ENCODE data around the gene RHBDF1.

The RHBDF1 gene

GRCh38 chr16:66309-67182 lies 5.9 kb downstream of the RHBDF1 start:
- ATAC-seq, result peak; percentile 6
- TF ChIP-seq ZFP30 (CRISPR knock-in tag; IDR thresholded peaks at IDR 0.05), result no peak
- TF ChIP-seq RARB (CRISPR knock-in tag; IDR thresholded peaks at IDR 0.05), result no peak
- no peak for TF ChIP-seq PATZ1 (CRISPR knock-in tag; IDR thresholded peaks at IDR 0.05; ENCODE audit: borderline replicate concordance)
- TF ChIP-seq CSRNP3 (CRISPR knock-in tag; IDR thresholded peaks at IDR 0.05), result no peak

GRCh38 chr16:65745-66144 lies 6.7 kb downstream of the RHBDF1 start:
- peak; percentile 92 for ATAC-seq

GRCh38 chr16:64914-65255 lies 7.5 kb downstream of the RHBDF1 start:
- TF ChIP-seq ZFP30 (CRISPR knock-in tag; IDR thresholded peaks at IDR 0.05), result no peak
- TF ChIP-seq SNAI2 (CRISPR knock-in tag; IDR thresholded peaks at IDR 0.05), result no peak
- no peak for TF ChIP-seq CSRNP3 (CRISPR knock-in tag; IDR thresholded peaks at IDR 0.05)
- TF ChIP-seq CREB5 (CRISPR knock-in tag; IDR thresholded peaks at IDR 0.05; ENCODE audit: low read depth), result no peak
- TF ChIP-seq BACH2 (CRISPR knock-in tag; IDR thresholded peaks at IDR 0.05; ENCODE audit: borderline replicate concordance), result no peak
- TF ChIP-seq ZNF70 (CRISPR knock-in tag; IDR thresholded peaks at IDR 0.05), result no peak
- TF ChIP-seq TCF4 (CRISPR knock-in tag; IDR thresholded peaks at IDR 0.05; ENCODE audit: borderline replicate concordance), result no peak
- no peak for TF ChIP-seq TSHZ2 (CRISPR knock-in tag; IDR thresholded peaks at IDR 0.05)
- no peak for TF ChIP-seq RARB (CRISPR knock-in tag; IDR thresholded peaks at IDR 0.05)
- no peak for TF ChIP-seq ARNTL (CRISPR knock-in tag; IDR thresholded peaks at IDR 0.05; ENCODE audit: borderline replicate concordance, low read depth)
- no peak for TF ChIP-seq ZNF565 (CRISPR knock-in tag; conservative IDR thresholded peaks at IDR 0.05; ENCODE audit: low read depth)
- TF ChIP-seq OSR1 (CRISPR knock-in tag; IDR thresholded peaks at IDR 0.05), result no peak
- no peak for TF ChIP-seq ISL1 (CRISPR knock-in tag; IDR thresholded peaks at IDR 0.05)
- no peak for TF ChIP-seq PPARA (CRISPR knock-in tag; IDR thresholded peaks at IDR 0.05; ENCODE audit: borderline replicate concordance)
- no peak for ATAC-seq

More at GRCh38 chr16:65745-66144, 6.7 kb downstream of the RHBDF1 start:
- no peak for TF ChIP-seq POU6F1 (CRISPR knock-in tag; IDR thresholded peaks at IDR 0.05; ENCODE audit: borderline replicate concordance, low read depth)
